Measurements from ENCODE around the gene OBSCN. TPM values are rescaled to one million over a fixed set of nuclear protein-coding genes. Genes with fewer than 3 reads are reported as not detected.

OBSCN gene
- total and polyA plus RNA-seq, 7 donors = 0.92 to 21.0 (median 13.1) TPM

DNA sequence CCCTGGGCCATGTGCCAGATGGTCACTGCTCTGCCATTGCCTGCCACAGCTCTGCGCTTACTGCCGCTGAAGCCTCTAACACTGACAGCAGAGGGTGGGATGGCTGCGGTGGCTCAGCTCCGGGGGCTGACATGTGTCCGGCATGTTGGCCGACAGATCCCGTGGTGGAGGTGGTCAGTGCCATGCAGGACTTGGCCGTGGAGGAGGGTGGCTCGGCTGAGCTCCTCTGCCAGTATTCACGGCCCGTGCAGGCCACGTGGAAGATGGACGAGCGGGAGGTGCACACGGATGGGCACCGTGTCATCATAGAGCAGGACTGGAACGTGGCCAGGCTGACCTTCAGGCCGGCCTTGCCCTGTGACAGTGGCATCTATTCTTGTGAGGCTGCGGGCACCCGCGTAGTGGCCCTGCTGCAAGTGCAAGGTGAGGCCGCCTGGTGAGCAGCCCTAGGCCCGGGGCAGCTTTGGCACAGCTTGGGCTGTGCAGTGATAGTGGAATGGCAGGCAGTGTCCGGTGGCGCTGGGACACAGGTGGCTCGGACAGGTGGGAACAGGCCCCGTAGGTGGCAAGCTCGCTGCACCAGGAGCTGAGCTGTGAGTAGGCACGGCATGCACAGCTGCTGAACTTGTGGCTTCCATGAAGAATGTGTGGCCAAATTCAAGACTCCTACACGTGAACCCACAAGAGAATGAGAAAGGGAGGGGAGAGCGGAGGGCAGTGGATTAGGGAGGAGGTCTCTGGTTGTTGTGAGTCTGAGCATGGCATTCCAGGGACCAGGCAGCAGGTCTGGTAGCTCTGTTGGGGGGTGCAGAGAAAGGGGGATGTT lies 107.0 kb downstream of the OBSCN start:
- TF ChIP-seq EP300 (IDR thresholded peaks at IDR 0.05) = no peak
- TF ChIP-seq POLR2AphosphoS5 (IDR thresholded peaks at IDR 0.05) = no peak
- TF ChIP-seq POLR2A (IDR thresholded peaks at IDR 0.05) = no peak
- TF ChIP-seq, protein P1, sequence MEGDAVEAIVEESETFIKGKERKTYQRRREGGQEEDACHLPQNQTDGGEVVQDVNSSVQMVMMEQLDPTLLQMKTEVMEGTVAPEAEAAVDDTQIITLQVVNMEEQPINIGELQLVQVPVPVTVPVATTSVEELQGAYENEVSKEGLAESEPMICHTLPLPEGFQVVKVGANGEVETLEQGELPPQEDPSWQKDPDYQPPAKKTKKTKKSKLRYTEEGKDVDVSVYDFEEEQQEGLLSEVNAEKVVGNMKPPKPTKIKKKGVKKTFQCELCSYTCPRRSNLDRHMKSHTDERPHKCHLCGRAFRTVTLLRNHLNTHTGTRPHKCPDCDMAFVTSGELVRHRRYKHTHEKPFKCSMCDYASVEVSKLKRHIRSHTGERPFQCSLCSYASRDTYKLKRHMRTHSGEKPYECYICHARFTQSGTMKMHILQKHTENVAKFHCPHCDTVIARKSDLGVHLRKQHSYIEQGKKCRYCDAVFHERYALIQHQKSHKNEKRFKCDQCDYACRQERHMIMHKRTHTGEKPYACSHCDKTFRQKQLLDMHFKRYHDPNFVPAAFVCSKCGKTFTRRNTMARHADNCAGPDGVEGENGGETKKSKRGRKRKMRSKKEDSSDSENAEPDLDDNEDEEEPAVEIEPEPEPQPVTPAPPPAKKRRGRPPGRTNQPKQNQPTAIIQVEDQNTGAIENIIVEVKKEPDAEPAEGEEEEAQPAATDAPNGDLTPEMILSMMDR (IDR thresholded peaks at IDR 0.05) = no peak
- DNase-seq = no peak
- no peak overlapping the region for H3K27ac ChIP-seq
- H3K36me3 ChIP-seq = peaks cover 0 to under 1% (median 0%) of the 10 kb centered on the region in 4 donors
- no peaks in the 10 kb centered on the region for H3K4me1 ChIP-seq
- peaks cover 0 to 10% (median 2%) of the 10 kb centered on the region in 4 donors for H3K9me3 ChIP-seq
- peaks cover 0 to 5% (median 0%) of the 10 kb centered on the region in 3 donors for H3K27me3 ChIP-seq
- H3K4me3 ChIP-seq = no peak overlapping the region
- intact Hi-C loops (cut with DNase I) = no loop called here
- WGBS, 2 donors = 95 to 96% methylated on average over 31 of the region's 31 CpGs

DNA sequence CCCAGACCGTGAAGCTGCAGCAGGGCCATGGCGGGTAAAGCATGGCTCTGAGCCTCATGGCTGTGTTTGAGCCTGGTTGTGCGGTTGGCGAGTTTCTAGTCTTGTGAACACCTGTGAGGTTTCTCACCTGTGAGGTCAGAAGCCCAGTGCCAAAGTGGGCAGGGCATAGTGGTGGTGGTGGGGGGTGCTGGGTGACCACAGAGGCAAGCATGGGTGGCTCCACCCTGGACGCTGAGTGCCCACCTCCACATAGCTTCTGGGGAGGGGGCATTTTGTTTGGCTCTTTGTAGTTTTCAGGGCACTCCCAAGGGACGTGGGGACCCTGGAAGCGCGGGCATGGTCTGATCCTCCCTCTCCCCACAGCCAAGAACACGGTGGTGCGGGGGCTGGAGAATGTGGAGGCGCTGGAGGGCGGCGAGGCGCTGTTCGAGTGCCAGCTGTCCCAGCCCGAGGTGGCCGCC lies 107.7 kb downstream of the OBSCN start:
- Histone ChIP-seq H3K27ac (no peak overlapping the region), H3K4me1 (no peaks in the 10 kb centered on the region), H3K9me3 (peaks cover 0 to 10% (median 2%) of the 10 kb centered on the region in 4 donors), H3K4me3 (no peak overlapping the region), H3K27me3 (peaks cover 0 to 4% (median 0%) of the 10 kb centered on the region in 3 donors), H3K36me3 (peaks cover 0 to 7% (median 0%) of the 10 kb centered on the region in 4 donors)
- intact Hi-C loops (cut with DNase I) = no loop called here
- 89 to 93% methylated on average over 17 of the region's 17 CpGs for WGBS, 2 donors
- no peak for TF ChIP-seq POLR2AphosphoS5 (IDR thresholded peaks at IDR 0.05)
- TF ChIP-seq, protein P1 (IDR thresholded peaks at IDR 0.05) = no peak
- TF ChIP-seq EP300 (IDR thresholded peaks at IDR 0.05) = no peak
- TF ChIP-seq POLR2A (IDR thresholded peaks at IDR 0.05) = no peak
- DNase-seq = peak; percentile 57

DNA sequence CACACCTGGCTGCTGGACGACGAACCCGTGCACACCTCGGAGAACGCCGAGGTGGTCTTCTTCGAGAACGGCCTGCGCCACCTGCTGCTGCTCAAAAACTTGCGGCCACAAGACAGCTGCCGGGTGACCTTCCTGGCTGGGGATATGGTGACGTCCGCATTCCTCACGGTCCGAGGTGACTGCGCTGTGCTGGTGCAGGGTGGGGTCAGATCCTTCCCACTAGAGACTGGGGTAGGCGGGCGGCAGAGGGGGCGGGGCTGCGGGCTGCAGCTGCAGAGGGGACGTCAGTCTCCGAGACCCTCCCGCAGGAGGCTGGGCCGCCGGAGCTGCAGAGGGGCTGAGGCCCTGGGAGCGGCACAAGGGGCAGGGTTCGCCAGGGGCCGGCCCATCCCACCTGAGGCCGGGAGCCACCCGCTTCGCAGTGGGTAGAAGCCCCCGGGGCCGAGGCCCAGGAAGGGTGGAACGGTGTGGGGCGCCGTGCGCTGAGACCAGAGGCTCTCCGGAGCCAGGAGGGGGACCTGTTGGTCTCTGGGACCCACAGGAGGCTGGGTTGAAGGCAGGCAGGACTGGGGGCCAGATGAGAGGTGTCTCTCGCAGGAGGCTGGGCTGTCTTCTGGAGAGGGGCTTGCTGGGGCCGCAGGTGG lies 108.2 kb downstream of the OBSCN start:
- H3K36me3 ChIP-seq = peaks cover 0 to 8% (median 0%) of the 10 kb centered on the region in 4 donors
- peak; percentile 56 for DNase-seq
- TF ChIP-seq EP300 (IDR thresholded peaks at IDR 0.05) = no peak
- TF ChIP-seq, protein P1 (IDR thresholded peaks at IDR 0.05) = no peak
- no peak overlapping the region for H3K4me3 ChIP-seq
- intact Hi-C loops (cut with DNase I) = no loop called here
- WGBS, 2 donors = 88 to 91% methylated on average over 40 of the region's 40 CpGs
- H3K27ac ChIP-seq = no peak overlapping the region
- H3K9me3 ChIP-seq = peaks cover 0 to 10% (median 2%) of the 10 kb centered on the region in 4 donors
- H3K27me3 ChIP-seq = peaks cover 0 to under 1% (median 0%) of the 10 kb centered on the region in 3 donors
- H3K4me1 ChIP-seq = no peaks in the 10 kb centered on the region

DNA sequence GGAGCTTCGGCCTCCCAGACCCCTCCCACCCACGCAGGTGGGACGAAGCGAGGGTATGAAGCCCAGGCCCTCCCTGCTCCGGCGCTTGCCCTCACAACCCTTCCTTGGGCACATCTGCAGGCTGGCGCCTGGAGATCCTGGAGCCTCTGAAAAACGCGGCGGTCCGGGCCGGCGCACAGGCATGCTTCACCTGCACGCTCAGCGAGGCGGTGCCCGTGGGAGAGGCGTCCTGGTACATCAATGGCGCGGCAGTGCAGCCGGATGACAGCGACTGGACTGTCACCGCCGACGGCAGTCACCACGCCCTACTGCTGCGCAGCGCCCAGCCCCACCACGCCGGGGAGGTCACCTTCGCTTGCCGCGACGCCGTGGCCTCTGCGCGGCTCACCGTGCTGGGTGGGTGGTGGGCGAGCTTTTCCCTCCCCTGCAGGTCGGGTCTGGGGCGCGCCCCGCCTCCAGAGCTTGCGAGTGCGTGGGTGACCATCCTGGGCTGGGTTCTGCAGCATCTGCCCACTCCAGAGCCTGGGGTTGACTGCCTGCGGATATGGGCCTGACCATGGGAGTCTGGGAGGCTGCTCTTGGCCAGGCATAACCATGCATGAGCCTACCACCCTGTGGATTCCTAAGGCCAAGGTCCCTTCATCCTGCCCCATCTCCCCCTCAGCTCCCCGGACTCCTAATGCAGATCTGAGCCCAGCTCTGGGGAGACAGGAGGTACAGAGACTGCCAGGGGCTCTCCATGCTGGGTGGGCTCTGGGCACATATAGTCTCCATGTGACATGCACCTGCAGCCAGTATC lies 108.9 kb downstream of the OBSCN start:
- peaks cover 0 to 8% (median 0%) of the 10 kb centered on the region in 4 donors for H3K36me3 ChIP-seq
- whole genome bisulfite sequencing, 2 donors = 94 to 95% methylated on average over 47 of the region's 47 CpGs
- DNase-seq = peak; percentile 59
- H3K9me3 ChIP-seq = peaks cover 0 to 10% (median 2%) of the 10 kb centered on the region in 4 donors
- no peaks in the 10 kb centered on the region for H3K27me3 ChIP-seq
- TF ChIP-seq, protein P1 (IDR thresholded peaks at IDR 0.05) = no peak
- TF ChIP-seq POLR2A (IDR thresholded peaks at IDR 0.05) = no peak
- TF ChIP-seq EP300 (IDR thresholded peaks at IDR 0.05) = no peak
- no peak for TF ChIP-seq POLR2AphosphoS5 (IDR thresholded peaks at IDR 0.05)
- no peak overlapping the region for H3K4me3 ChIP-seq
- no peak overlapping the region for H3K27ac ChIP-seq
- intact Hi-C loops (cut with DNase I) = no loop called here
- no peaks in the 10 kb centered on the region for H3K4me1 ChIP-seq

Data from sigmoid colon (tissue), 7 donors.